ENCODE data around the gene IFRD1. TPM values are rescaled to one million over a fixed set of nuclear protein-coding genes. Genes with fewer than 3 reads are reported as not detected.

Gene IFRD1
- total and polyA plus RNA-seq, 3 donors from 2014 or later, result 50.9 to 99.8 (median 84.7) TPM

GRCh38 chr7:112459645-112460044 lies 9.4 kb downstream of the IFRD1 start:
- Histone ChIP-seq H3K27me3 (no peaks in the 10 kb centered on the region), H3K27ac (no peak overlapping the region), H3K9me3 (no peaks in the 10 kb centered on the region), H3K4me1 (peaks cover 4% of the 10 kb centered on the region), H3K4me3 (no peak overlapping the region), H3K36me3 (ENCODE audit: low read depth, missing control alignments) (peaks cover 4% of the 10 kb centered on the region)
- no peak for DNase-seq
- no peak for TF ChIP-seq CTCF (IDR thresholded peaks at IDR 0.05)
- no peak for TF ChIP-seq POLR2A (IDR thresholded peaks at IDR 0.05)
- WGBS, 2 donors, result 60 to 68% methylated on average over 1 of the region's 1 CpG
- intact Hi-C loops (cut with DNase I; ENCODE audit: low total_unique reads), result no loop called here

GRCh38 chr7:112462236-112462635 lies 12.0 kb downstream of the IFRD1 start:
- no peak for TF ChIP-seq POLR2A (IDR thresholded peaks at IDR 0.05)
- no peak for TF ChIP-seq CTCF (IDR thresholded peaks at IDR 0.05)
- Histone ChIP-seq H3K27ac (no peak overlapping the region), H3K9me3 (no peaks in the 10 kb centered on the region), H3K4me3 (no peak overlapping the region), H3K36me3 (ENCODE audit: low read depth, missing control alignments) (no peaks in the 10 kb centered on the region), H3K4me1 (no peaks in the 10 kb centered on the region), H3K27me3 (no peaks in the 10 kb centered on the region)
- DNase-seq, result no peak
- intact Hi-C loops (cut with DNase I; ENCODE audit: low total_unique reads), result no loop called here

- no peaks in the 10 kb centered on the region for H3K9me3 ChIP-seq
- H3K27me3 ChIP-seq, result no peaks in the 10 kb centered on the region
- H3K4me3 ChIP-seq, result no peak overlapping the region
- intact Hi-C loops (cut with DNase I; ENCODE audit: low total_unique reads), result no loop called here
- no peak overlapping the region for H3K27ac ChIP-seq
- no peak for DNase-seq
- no peaks in the 10 kb centered on the region for H3K4me1 ChIP-seq
- 41 to 47% methylated on average over 4 of the region's 4 CpGs for WGBS, 2 donors
- TF ChIP-seq CTCF (IDR thresholded peaks at IDR 0.05), result no peak
- no peak for TF ChIP-seq POLR2A (IDR thresholded peaks at IDR 0.05)
- H3K36me3 ChIP-seq (ENCODE audit: low read depth, missing control alignments), result no peaks in the 10 kb centered on the region
Measured at GRCh38 chr7:112467867-112468266, 17.6 kb downstream of the IFRD1 start.

GRCh38 chr7:112470194-112470593 lies 19.9 kb downstream of the IFRD1 start:
- H3K27ac ChIP-seq, result no peak overlapping the region
- 73 to 86% methylated on average over 4 of the region's 4 CpGs for WGBS, 2 donors
- no peaks in the 10 kb centered on the region for H3K27me3 ChIP-seq
- H3K4me1 ChIP-seq, result no peaks in the 10 kb centered on the region
- DNase-seq, result no peak
- intact Hi-C loops (cut with DNase I; ENCODE audit: low total_unique reads), result no loop called here
- H3K9me3 ChIP-seq, result no peaks in the 10 kb centered on the region
- H3K4me3 ChIP-seq, result no peak overlapping the region
- no peaks in the 10 kb centered on the region for H3K36me3 ChIP-seq (ENCODE audit: low read depth, missing control alignments)
- no peak for TF ChIP-seq CTCF (IDR thresholded peaks at IDR 0.05)
- no peak for TF ChIP-seq POLR2A (IDR thresholded peaks at IDR 0.05)

- 93 to 95% methylated on average over 8 of the region's 8 CpGs for WGBS, 2 donors
- H3K27me3 ChIP-seq, result no peaks in the 10 kb centered on the region
- H3K9me3 ChIP-seq, result no peaks in the 10 kb centered on the region
- H3K4me3 ChIP-seq, result no peak overlapping the region
- no peak for TF ChIP-seq CTCF (IDR thresholded peaks at IDR 0.05)
- TF ChIP-seq POLR2A (IDR thresholded peaks at IDR 0.05), result no peak
- intact Hi-C loops (cut with DNase I; ENCODE audit: low total_unique reads), result no loop called here
- no peak for DNase-seq
- H3K36me3 ChIP-seq (ENCODE audit: low read depth, missing control alignments), result no peaks in the 10 kb centered on the region
- H3K4me1 ChIP-seq, result no peaks in the 10 kb centered on the region
- H3K27ac ChIP-seq, result no peak overlapping the region
Measured at GRCh38 chr7:112476390-112477052, 26.3 kb downstream of the IFRD1 start.
